Esophagus muscularis mucosa (tissue), 4 donors: ENCODE measurements around the gene ETV6.

Experiments
- CTCF ChIP-seq, 3 experiments: fragments of 200-600 bp in 2 of 3; fragments of 450-650 bp in 1 of 3; sonication (generic) in 2 of 3; IDR thresholded peaks; one replicate each; pipeline ENCODE4 v1.5.1; 2017 to 2019; ENCODE audit warnings: antibody characterized with exemption in 3 of 3, mild to moderate bottlenecking in 2 of 3, moderate library complexity in 1 of 3
- EP300 ChIP-seq: sonication (generic); formaldehyde crosslinking; IDR thresholded peaks from one replicate; pipeline ENCODE4 v1.6.1; 2017; ENCODE audit warnings: antibody characterized with exemption
- POLR2A ChIP-seq: fragments of 450-650 bp; IDR thresholded peaks from one replicate; pipeline ENCODE4 v1.6.1; 2017; ENCODE audit warnings: antibody characterized with exemption, moderate library complexity, mild to moderate bottlenecking, low read depth
- POLR2AphosphoS5 ChIP-seq, 2 donors: sonication (generic); formaldehyde crosslinking; IDR thresholded peaks; one replicate each; pipeline ENCODE4 v1.6.1; 2017; ENCODE audit warnings: antibody characterized with exemption in 2 of 2

GRCh38 chr12:11923067-11923466, 273.6 kb downstream of the ETV6 start:
- TF ChIP-seq POLR2A (no peak), CTCF (IDR thresholded peaks at IDR 0.05) (no peak), EP300 (no peak), POLR2AphosphoS5 (IDR thresholded peaks at IDR 0.05) (no peak)
